Measurements from ENCODE around the gene UBE2O. TPM values are rescaled to one million over a fixed set of nuclear protein-coding genes. Genes with fewer than 3 reads are reported as not detected.
"Not testable (repeated sequence)": the region's sequence is repeated elsewhere in the genome, so short reads cannot be mapped to it uniquely, and the experiment has no call there.

Gene UBE2O
- total RNA-seq, 2 experiments from 2014 or later, result 31.3 to 31.4 TPM

DNA sequence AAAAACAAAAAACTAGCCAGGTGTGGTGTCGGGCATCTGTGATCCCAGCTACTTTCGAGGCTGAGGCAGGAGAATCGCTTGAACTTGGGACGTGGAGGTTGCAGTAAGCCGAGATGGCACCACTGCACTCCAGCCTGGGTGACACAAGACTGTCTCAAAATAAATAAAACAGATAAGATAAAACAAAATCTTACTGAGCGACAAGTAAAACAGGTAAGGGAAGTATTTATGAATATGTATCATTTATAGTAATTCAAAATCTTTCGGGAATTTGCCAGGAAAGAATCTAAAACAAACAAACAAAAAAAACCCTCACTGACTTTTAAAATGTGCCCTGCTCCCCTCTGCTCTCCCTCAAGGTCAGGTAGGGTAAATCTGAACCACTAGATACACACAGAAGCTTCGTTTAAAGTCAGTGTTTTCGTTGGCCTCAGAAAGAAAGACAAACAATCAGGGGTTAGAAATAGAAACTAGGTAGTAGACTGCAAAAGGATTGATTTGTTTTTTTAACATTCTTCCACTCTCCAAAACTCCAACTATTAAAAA is 101.4 kb downstream of the UBE2O start:
- Mint-ChIP-seq H3K4me1 (peaks cover 14% of the 10 kb centered on the region), H3K9me3 (no peaks in the 10 kb centered on the region), H3K4me3 (peak overlapping the region; percentile 96), H3K27me3 (peaks cover under 1% of the 10 kb centered on the region), H3K36me3 (peaks cover 12% of the 10 kb centered on the region), H3K27ac (peak overlapping the region; percentile 7)
- no peak for DNase-seq
- POLR2A ChIA-PET, result interaction anchor here (1.7 kb wide), 1 partner anchor 11 kb away, joined by 6 read pairs; no protein-coding TSS in a partner anchor
- ATAC-seq (ENCODE audit: low read depth), result no peak

DNA sequence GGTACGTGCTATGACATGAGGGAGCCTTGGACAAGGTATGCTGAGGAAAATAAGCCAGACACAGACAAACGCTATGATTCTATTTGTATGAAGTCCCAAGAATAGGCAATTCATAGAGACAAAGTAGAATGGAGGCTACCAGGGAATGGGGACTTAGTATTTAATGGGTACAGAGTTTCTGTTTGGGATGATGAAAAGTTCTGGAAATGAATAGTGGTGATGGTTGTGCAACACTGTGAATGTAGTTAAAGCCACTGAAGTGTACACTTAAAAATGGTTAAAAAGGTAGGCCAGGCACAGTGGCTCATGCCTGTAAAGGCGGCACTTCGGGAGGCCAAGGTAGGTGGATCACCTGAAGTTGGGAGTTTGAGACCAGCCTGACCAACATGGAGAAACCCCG is 102.5 kb downstream of the UBE2O start:
- POLR2A ChIA-PET, result no interaction called here
- ATAC-seq (ENCODE audit: low read depth), result no peak

DNA sequence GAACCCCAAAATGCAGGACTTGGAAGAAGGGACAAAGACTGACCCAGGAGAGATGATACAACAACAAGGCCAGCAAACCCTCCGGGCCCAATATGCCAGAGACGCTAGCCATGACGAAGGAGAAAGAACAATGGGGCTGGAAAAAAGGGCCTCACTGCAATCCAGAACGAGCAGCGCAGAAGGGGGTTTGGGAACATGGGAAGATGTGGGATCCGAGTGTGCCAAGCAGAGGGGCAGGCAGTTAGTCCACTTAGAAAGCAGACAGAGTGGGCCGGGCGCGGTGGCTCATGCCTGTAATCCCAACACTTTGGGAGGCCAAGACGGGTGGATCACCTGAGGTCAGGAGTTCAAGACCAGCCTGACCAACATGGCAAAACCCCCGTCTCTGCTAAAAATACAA is 106.0 kb downstream of the UBE2O start:
- H3K4me3 Mint-ChIP-seq; ATAC-seq (ENCODE audit: low read depth); H3K27me3 Mint-ChIP-seq; H3K9me3 Mint-ChIP-seq; H3K27ac Mint-ChIP-seq; H3K4me1 Mint-ChIP-seq; DNase-seq; POLR2A ChIA-PET: not testable (repeated sequence)
- peaks cover 19% of the 10 kb centered on the region for H3K36me3 Mint-ChIP-seq

More for the DNA sequence above, 102.5 kb downstream of the UBE2O start:
- H3K9me3 Mint-ChIP-seq, result no peaks in the 10 kb centered on the region
- no peaks in the 10 kb centered on the region for H3K27me3 Mint-ChIP-seq
- peaks cover 14% of the 10 kb centered on the region for H3K4me1 Mint-ChIP-seq
- no peak for DNase-seq
- H3K27ac Mint-ChIP-seq, result no peak overlapping the region
- no peak overlapping the region for H3K4me3 Mint-ChIP-seq
- peaks cover 18% of the 10 kb centered on the region for H3K36me3 Mint-ChIP-seq

DNA sequence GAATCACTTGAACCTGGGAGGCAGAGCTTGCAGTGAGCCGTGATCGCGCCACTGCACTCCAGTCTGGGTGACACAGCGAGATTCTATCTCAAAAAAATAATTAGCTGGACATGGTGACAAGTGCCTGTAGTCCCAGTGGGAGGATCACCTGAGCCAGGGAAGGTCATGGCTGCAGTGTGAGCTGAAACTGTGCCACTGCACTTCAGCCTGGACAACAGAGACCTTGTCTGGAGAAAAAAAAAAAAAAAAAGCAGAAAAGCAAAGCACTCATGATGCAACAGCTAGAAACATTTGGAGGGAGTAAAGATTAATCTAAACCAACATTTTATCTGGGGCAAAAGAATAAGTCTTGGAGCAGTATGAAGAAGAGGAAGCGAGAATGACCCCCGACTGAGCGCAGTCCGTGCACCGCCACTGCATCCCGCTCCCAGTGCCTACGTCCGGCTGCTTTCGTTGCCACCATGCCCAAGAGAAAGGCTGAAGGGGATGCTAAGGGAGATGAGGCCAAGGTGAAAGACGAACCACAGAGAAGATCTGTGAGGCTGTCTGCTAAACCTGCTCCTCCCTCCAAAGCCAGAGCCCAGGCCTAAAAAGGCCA is 107.5 kb downstream of the UBE2O start:
- peaks cover 18% of the 10 kb centered on the region for H3K36me3 Mint-ChIP-seq
- DNase-seq, result no peak
- no peak for ATAC-seq (ENCODE audit: low read depth)
- H3K27ac Mint-ChIP-seq, result no peak overlapping the region
- H3K9me3 Mint-ChIP-seq, result no peaks in the 10 kb centered on the region
- H3K4me3 Mint-ChIP-seq, result no peak overlapping the region
- POLR2A ChIA-PET, result interaction anchor here (0.7 kb wide), 1 partner anchor 12 kb away, joined by 6 read pairs; no protein-coding TSS in a partner anchor
- peaks cover under 1% of the 10 kb centered on the region for H3K4me1 Mint-ChIP-seq
- no peaks in the 10 kb centered on the region for H3K27me3 Mint-ChIP-seq

DNA sequence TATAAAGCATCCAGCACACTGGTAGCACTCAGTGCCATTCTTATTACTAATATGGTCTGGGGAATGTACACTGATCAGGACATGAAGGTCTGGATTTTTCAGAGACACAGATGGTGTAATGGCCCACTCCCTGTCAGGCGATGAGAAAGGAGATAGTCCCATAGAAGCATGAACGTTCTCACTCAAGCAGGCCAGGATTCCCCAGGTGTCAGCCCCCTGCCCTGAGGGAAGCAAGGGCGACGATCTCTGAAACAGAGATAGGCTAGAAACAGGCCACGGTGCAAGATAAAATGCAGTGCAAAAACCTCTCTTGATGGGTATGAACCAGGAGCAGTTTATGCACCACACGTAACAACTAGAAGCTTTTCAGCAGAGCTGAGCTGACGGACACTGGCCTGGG is 109.8 kb downstream of the UBE2O start:
- POLR2A ChIA-PET, result no interaction called here
- ATAC-seq (ENCODE audit: low read depth), result no peak
- H3K4me1 Mint-ChIP-seq, result no peaks in the 10 kb centered on the region
- no peaks in the 10 kb centered on the region for H3K27me3 Mint-ChIP-seq
- no peak for DNase-seq
- H3K36me3 Mint-ChIP-seq, result peaks cover 20% of the 10 kb centered on the region
- no peak overlapping the region for H3K4me3 Mint-ChIP-seq
- no peaks in the 10 kb centered on the region for H3K9me3 Mint-ChIP-seq
- H3K27ac Mint-ChIP-seq, result no peak overlapping the region

DNA sequence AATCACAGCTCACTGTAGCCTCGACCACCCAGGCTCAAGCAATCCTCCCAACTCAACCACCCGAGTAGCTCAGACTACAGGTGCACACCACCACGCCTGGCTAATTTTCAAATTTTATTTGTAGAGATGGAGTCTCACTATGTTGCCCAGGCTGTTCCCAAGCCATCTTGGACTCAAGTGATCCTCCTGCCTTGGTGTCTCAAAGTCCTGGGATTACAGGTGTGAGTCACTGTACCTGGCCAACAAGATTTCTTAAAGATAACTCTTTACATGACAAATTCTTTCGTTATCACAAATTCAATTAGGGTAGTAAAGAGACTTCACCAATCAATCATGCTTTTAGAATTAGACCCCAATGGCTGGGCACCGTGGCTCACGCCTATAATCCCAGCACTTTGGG is 111.7 kb downstream of the UBE2O start:
- Mint-ChIP-seq H3K27ac (no peak overlapping the region), H3K4me3 (no peak overlapping the region), H3K36me3 (peaks cover 10% of the 10 kb centered on the region), H3K9me3 (no peaks in the 10 kb centered on the region), H3K4me1 (peaks cover 5% of the 10 kb centered on the region), H3K27me3 (no peaks in the 10 kb centered on the region)
- POLR2A ChIA-PET, result interaction anchor here (0.7 kb wide), 1 partner anchor 196 kb away, joined by 7 read pairs; the partner anchor contains the start of gene CYGB
- ATAC-seq (ENCODE audit: low read depth) (no peak), DNase-seq (no peak)

Other genes with a start within 250 kb of the UBE2O start
- 100 to 1,000 TPM; 103 to 110 TPM for gene RNF157, start 212.7 kb downstream of the UBE2O start, total RNA-seq
- gene UBALD2, start 187.8 kb downstream of the UBE2O start, total RNA-seq, result 100 to 1,000 TPM; 344 to 375 TPM
- gene QRICH2, start 144.9 kb downstream of the UBE2O start, total RNA-seq, result 1 to 10 TPM; 3.7 to 4.7 TPM
- gene PRPSAP1, start 99.2 kb downstream of the UBE2O start, total RNA-seq, result 10 to 100 TPM; 61.6 to 66.1 TPM
- 1 to 10 TPM; 3.4 to 3.9 TPM for gene SPHK1, start 68.5 kb downstream of the UBE2O start, total RNA-seq
- gene AANAT, start 14.5 kb upstream of the UBE2O start, total RNA-seq, result not detected
- 10 to 100 TPM; 65.1 to 67.2 TPM for gene RHBDF2, start 48.3 kb upstream of the UBE2O start, total RNA-seq
- gene CYGB, start 84.6 kb upstream of the UBE2O start, total RNA-seq, result under 1 TPM in 1 of 2 experiments, not detected in 1; 0.37 TPM
- 1 to 10 TPM in 1 of 2 experiments, under 1 TPM in 1; 0.78 to 1.1 TPM for gene PRCD, start 86.9 kb upstream of the UBE2O start, total RNA-seq
- 1 to 10 TPM; 3.4 to 3.9 TPM for gene ST6GALNAC2, start 132.7 kb upstream of the UBE2O start, total RNA-seq
- not detected for gene ST6GALNAC1, start 190.6 kb upstream of the UBE2O start, total RNA-seq